SKM-1 treated with dmso at 0.1 percent for 144 hours (cell line): ENCODE measurements around the gene ADCY10.
A peak's percentile ranks its signal among the peaks of the same experiment; 100 is the strongest.

Experiments used
- DNase-seq: peaks from one replicate; lab custom pipeline; 2025; ENCODE audit not compliant: unreplicated experiment; lab: John Stamatoyannopoulos, UW

The ADCY10 gene

DNA sequence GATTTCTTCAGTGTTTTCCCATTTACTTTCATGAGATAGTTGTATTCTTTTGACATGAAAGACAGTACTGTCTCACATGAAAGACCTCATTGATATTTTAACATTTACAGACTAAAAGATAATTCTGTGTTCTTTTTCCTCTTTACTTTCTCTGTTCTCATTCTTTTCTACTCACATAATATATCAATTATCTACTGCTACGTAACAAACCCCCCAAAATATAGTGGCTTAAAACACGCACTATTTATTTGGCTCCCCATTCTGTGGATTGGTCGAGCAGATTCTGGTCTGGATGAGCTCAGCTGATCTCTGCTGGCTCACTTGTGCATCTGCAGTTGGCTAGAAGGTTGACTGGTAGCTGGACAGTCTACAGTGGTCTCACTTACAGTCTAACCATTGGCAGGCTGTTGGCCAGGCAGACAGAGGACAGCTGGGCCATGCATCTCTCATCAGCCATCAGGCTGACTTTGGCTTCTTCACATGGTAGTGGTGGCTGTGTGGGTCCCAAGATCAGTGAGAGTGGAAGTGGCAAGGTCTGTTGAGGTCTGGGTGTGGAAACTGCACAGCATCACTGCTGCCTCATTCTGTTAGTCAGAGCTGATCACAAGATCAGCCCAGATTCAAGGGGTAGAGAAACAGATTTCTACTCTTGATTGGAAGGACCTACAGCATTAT, 128.9 kb downstream of the ADCY10 start:
- DNase-seq: no peak

- no peak for DNase-seq
Measured at GRCh38 chr1:167782946-167783345, 131.0 kb downstream of the ADCY10 start.

- no peak for DNase-seq
Measured at GRCh38 chr1:167781558-167781957, 132.4 kb downstream of the ADCY10 start.

- DNase-seq: no peak
Measured at GRCh38 chr1:167777269-167777650, 136.7 kb downstream of the ADCY10 start.

- no peak for DNase-seq
Measured at GRCh38 chr1:167776616-167777268, 137.2 kb downstream of the ADCY10 start.

GRCh38 chr1:167776151-167776550, 137.8 kb downstream of the ADCY10 start:
- DNase-seq: no peak

DNA sequence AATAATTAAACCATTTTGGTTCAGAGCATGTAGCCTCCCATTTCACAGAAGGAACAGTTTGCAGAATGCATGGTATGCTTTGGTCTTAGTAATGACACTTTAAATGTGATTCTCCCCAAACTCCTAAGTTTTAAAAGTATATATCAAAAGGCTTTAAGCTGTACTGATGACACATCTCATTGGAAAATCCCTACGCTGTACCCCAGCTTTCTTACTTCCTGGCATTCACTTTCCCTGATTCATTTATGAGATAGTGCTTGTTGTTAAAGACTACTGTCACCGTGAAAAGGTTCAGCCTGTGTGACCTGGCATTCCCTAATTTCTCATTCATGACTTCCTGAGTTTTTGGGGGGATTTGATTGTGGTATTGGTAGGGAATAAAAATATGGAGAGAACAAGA, 138.8 kb downstream of the ADCY10 start:
- DNase-seq: no peak

GRCh38 chr1:167774710-167775109, 139.2 kb downstream of the ADCY10 start:
- no peak for DNase-seq

- no peak for DNase-seq
Measured at GRCh38 chr1:167773516-167773915, 140.4 kb downstream of the ADCY10 start.

DNA sequence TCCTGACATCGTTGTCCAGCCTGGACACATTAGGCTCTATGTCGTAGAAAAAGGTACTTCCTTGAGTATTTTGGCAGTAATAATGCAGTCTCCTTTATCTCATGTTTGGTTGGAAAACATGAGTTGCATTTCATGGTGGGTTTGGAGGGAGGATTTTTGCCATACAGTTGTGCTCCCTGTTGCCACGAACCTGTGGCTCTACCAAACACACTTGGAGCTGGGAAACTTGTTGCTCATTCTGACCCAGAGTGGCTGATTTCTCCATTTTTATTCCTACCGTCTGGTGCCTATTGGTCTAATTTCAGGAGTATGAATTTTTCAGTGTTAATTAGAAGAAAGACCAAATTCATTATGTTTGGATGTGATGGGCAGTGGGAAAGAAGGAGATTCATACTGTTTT, 141.5 kb downstream of the ADCY10 start:
- no peak for DNase-seq

DNA sequence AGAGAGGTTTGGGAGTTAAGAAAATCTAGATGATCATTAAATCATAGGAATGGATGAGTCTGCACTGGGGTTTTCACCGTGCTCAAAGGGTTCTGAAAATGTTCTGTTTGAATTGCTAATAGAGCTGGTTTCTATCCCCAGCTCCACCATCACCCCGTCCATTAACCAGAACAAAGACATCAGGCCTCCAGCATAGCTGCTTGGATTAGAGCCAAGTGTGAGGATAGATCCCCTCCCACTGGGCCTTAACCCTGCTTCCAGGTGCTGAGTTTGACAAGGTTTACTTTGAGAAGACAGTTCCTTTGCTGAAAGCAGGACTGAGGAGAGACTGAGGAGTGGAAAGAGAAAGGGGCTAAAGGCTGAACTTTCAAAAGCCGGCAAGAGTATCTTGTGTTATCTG, 143.8 kb downstream of the ADCY10 start:
- no peak for DNase-seq

GRCh38 chr1:167767761-167768160, 146.2 kb downstream of the ADCY10 start:
- peak; percentile 87 for DNase-seq

DNA sequence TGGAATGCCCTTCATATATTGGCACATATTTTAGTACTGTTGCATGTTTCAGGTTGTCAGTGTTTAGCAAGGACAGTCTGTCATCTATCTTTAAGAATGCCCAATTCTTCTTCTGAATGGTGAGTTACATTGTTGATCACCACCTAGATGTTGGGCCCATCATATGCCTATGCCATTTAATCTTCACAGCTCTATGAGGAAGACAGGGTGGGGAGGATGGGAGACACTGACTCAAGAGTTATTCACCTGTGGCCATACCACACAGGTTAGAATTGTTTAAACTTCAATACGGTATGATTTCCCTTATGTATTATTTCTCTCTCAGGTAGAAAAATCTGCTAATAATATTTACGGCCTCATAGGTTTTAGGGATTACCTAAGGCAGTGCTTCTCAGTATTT, 147.4 kb downstream of the ADCY10 start:
- DNase-seq: no peak

- DNase-seq: no peak
Measured at GRCh38 chr1:167765496-167765895, 148.4 kb downstream of the ADCY10 start.

DNA sequence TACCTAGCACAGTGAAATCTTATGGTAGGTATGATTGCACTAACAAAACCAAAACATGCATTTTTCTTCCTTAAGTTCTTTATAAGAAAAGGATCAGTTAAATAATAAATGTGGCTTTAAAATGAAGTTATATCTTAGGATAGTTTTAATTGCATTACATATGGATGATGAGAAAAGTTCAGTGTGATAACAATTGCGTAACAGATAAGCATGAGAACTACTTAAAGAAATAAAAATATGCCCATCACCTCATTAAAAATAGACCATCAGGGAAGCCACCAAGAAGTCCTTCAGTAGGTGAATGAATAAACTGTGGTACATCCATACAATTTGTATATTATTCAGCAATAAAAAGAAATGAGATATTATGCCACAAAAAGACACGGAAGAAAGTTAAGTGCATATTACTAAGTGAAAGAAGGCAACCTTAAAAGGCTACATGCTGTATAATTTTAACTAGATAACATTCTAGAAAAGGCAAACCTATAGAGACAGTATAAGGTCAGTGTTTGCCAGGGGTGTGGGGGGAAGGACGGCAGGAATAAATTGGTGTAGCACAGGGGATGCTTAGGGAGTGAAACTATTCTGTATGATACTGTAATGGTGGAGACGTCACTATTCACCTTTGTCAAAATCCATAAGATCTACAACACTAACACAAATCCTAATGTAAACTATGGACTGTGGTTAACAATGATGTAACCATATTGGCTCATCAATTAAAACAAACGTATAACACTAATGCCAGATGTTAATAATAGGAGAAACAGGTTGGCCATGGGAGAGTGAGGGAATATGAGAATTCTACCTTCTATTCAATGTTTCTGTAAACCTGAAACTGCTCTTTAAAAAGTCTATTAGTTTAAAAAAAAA, 149.2 kb downstream of the ADCY10 start:
- no peak for DNase-seq

DNA sequence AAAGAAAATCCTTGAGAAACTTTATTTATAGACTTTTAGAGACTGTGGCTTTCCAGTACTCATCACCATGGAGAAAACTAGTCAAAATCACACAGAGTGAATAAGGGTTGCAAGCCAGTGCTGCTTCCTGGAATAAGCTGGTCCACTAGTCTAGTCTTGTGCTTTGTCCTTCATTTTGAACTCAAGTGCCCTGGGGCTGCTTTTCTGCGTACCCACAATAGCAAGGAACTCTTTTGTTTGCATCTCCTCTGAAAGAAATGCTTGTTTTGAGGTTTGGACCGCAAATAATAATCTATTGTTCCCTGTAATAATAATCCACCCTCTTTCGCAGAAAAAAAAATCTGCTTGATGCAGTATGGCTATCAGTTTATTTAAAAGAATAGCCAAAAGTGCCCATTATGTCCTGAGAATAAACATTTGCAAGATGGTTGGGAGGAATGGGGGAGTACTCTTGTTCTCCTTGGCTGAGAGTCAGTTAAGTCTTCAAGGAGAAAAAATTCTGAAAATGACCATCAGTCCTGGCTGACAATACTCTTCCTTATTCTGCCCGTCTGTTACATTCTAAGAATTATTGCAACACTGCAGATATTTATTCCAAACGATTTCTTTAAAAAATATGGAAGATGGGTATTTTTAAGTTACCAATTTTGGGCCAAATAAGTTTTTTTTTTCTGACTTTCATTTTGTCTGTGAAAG, 150.3 kb downstream of the ADCY10 start:
- no peak for DNase-seq

GRCh38 chr1:167762061-167762746, 151.7 kb downstream of the ADCY10 start:
- no peak for DNase-seq

GRCh38 chr1:167761400-167761799, 152.5 kb downstream of the ADCY10 start:
- peak; percentile 71 for DNase-seq
